ENCODE measurements around the gene CDH19.

GRCh38 chr18:66640431-66640830 lies 36.5 kb upstream of the CDH19 start:
- no peak for TF ChIP-seq POLR2A (IDR thresholded peaks at IDR 0.05)
- no peak for TF ChIP-seq CTCF (IDR thresholded peaks at IDR 0.05)

Measured in uterus (tissue), 2 donors.